ENCODE results near the gene PTGS1.

GRCh38 chr9:122371846-122372245 is 1.0 kb downstream of the PTGS1 start:
- TF ChIP-seq, protein P1, sequence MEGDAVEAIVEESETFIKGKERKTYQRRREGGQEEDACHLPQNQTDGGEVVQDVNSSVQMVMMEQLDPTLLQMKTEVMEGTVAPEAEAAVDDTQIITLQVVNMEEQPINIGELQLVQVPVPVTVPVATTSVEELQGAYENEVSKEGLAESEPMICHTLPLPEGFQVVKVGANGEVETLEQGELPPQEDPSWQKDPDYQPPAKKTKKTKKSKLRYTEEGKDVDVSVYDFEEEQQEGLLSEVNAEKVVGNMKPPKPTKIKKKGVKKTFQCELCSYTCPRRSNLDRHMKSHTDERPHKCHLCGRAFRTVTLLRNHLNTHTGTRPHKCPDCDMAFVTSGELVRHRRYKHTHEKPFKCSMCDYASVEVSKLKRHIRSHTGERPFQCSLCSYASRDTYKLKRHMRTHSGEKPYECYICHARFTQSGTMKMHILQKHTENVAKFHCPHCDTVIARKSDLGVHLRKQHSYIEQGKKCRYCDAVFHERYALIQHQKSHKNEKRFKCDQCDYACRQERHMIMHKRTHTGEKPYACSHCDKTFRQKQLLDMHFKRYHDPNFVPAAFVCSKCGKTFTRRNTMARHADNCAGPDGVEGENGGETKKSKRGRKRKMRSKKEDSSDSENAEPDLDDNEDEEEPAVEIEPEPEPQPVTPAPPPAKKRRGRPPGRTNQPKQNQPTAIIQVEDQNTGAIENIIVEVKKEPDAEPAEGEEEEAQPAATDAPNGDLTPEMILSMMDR (IDR thresholded peaks at IDR 0.05) = no peak
- no peak for TF ChIP-seq EZH2 (IDR thresholded peaks at IDR 0.05)

Data from neural progenitor cell (in vitro differentiated cells).